HEK293 (cell line): ENCODE results near the gene VANGL2.
A peak's percentile ranks its signal among the peaks of the same experiment; 100 is the strongest.

Experiments
- CTCF ChIA-PET: fragments of 350-600 bp; formaldehyde crosslinking; extraction: SDS; loops from one replicate; lab custom pipeline; 2021; ENCODE audit warnings: antibody characterized with exemption; lab: Yijun Ruan, JAX
- POLR2A ChIA-PET: fragments of 300-600 bp; formaldehyde crosslinking; extraction: SDS; loops from one replicate; lab custom pipeline; 2020; ENCODE audit warnings: antibody characterized with exemption, inconsistent platforms; lab: Yijun Ruan, JAX
- H3K27ac ChIP-seq: fragments of 200-500 bp; sonication (Bioruptor generic); 2 replicates; pipeline ENCODE4 v1.5.1; 2014; ENCODE audit warnings: low read depth, low read length, control low read depth, inconsistent platforms; ENCODE audit errors: extremely low read depth
- H3K36me3 ChIP-seq, 2 experiments: fragments of 200-500 bp in 1 of 2; sonication (Bioruptor generic) in 1 of 2; 1 replicate in 1 of 2; 2 replicates in 1 of 2; pipeline ENCODE4 v1.5.1; 2014 to 2017; ENCODE audit warnings: inconsistent platforms in 2 of 2, low read length in 2 of 2; ENCODE audit not compliant: control insufficient read depth in 2 of 2, insufficient read depth in 1 of 2
- H3K4me1 ChIP-seq: fragments of 200-500 bp; sonication (Bioruptor generic); 2 replicates; pipeline ENCODE4 v1.5.1; 2014; ENCODE audit warnings: mild to moderate bottlenecking, low read length, inconsistent platforms; ENCODE audit not compliant: control insufficient read depth, insufficient read depth
- H3K4me3 ChIP-seq: 2 replicates; pipeline ENCODE4 v1.5.1; 2011; ENCODE audit warnings: low read depth, mild to moderate bottlenecking, control low read depth, low read length, moderate library complexity
- H3K9me3 ChIP-seq: fragments of 200-500 bp; sonication (Bioruptor generic); 2 replicates; pipeline ENCODE4 v1.5.1; 2014; ENCODE audit warnings: low read depth, low read length, inconsistent platforms; ENCODE audit not compliant: control insufficient read depth, insufficient read depth
- GLIS1 ChIP-seq: fragments of 450-650 bp; formaldehyde crosslinking; IDR thresholded peaks from 2 replicates; pipeline ENCODE4 v1.5.1; 2016; ENCODE audit warnings: missing biosample characterization, missing genetic modification characterization
- IKZF3 ChIP-seq: fragments of 450-650 bp; IDR thresholded peaks from 2 replicates; pipeline ENCODE4 v1.5.0; 2018; ENCODE audit warnings: missing biosample characterization, mild to moderate bottlenecking, missing genetic modification characterization, moderate library complexity
- KLF10 ChIP-seq: fragments of 450-650 bp; IDR thresholded peaks from 2 replicates; pipeline ENCODE4 v1.5.1; 2018; ENCODE audit warnings: missing biosample characterization, mild to moderate bottlenecking, missing genetic modification characterization
- KLF16 ChIP-seq: fragments of 450-650 bp; formaldehyde crosslinking; IDR thresholded peaks from 2 replicates; pipeline ENCODE4 v1.5.1; 2017; ENCODE audit warnings: missing biosample characterization, missing genetic modification characterization
- KLF8 ChIP-seq: fragments of 450-650 bp; formaldehyde crosslinking; IDR thresholded peaks from 2 replicates; pipeline ENCODE4 v1.5.1; 2016; ENCODE audit warnings: missing biosample characterization, missing genetic modification characterization
- PRDM10 ChIP-seq: fragments of 450-650 bp; formaldehyde crosslinking; IDR thresholded peaks from 2 replicates; pipeline ENCODE4 v1.5.1; 2016; ENCODE audit warnings: missing biosample characterization, missing genetic modification characterization
- PRDM4 ChIP-seq: fragments of 450-650 bp; formaldehyde crosslinking; IDR thresholded peaks from 2 replicates; pipeline ENCODE4 v1.5.1; 2017; ENCODE audit warnings: missing biosample characterization, missing genetic modification characterization
- YY2 ChIP-seq: fragments of 450-650 bp; formaldehyde crosslinking; IDR thresholded peaks from 2 replicates; pipeline ENCODE4 v1.5.1; 2016; ENCODE audit warnings: missing biosample characterization, missing genetic modification characterization
- ZBTB26 ChIP-seq: fragments of 450-650 bp; formaldehyde crosslinking; optimal IDR thresholded peaks from 2 replicates; pipeline ENCODE3; 2016; ENCODE audit warnings: missing biosample characterization, mild to moderate bottlenecking, missing genetic modification characterization
- ZBTB7A ChIP-seq: fragments of 450-650 bp; formaldehyde crosslinking; IDR thresholded peaks from 2 replicates; pipeline ENCODE4 v1.5.1; 2016; ENCODE audit warnings: low read depth, missing biosample characterization, missing genetic modification characterization
- ZBTB8A ChIP-seq: fragments of 450-650 bp; formaldehyde crosslinking; IDR thresholded peaks from 2 replicates; pipeline ENCODE4 v1.5.1; 2016; ENCODE audit warnings: missing biosample characterization, missing genetic modification characterization
- ZEB2 ChIP-seq: fragments of 450-650 bp; formaldehyde crosslinking; IDR thresholded peaks from 2 replicates; pipeline ENCODE4 v1.5.1; 2016; ENCODE audit warnings: missing biosample characterization, missing genetic modification characterization
- ZNF324 ChIP-seq: fragments of 450-650 bp; formaldehyde crosslinking; IDR thresholded peaks from 2 replicates; pipeline ENCODE4 v1.5.1; 2016; ENCODE audit warnings: missing biosample characterization, missing genetic modification characterization
- ZNF449 ChIP-seq: fragments of 450-650 bp; formaldehyde crosslinking; IDR thresholded peaks from 2 replicates; pipeline ENCODE4 v1.5.1; 2017; ENCODE audit warnings: missing biosample characterization, mild to moderate bottlenecking, missing genetic modification characterization, moderate library complexity
- ZNF501 ChIP-seq: fragments of 450-650 bp; formaldehyde crosslinking; IDR thresholded peaks from 2 replicates; pipeline ENCODE4 v1.5.1; 2016; ENCODE audit warnings: missing biosample characterization, missing genetic modification characterization
- ZNF660 ChIP-seq: fragments of 450-650 bp; IDR thresholded peaks from 2 replicates; pipeline ENCODE4 v1.5.1; 2018; ENCODE audit warnings: missing biosample characterization, mild to moderate bottlenecking, missing genetic modification characterization
- ZNF704 ChIP-seq: fragments of 450-650 bp; formaldehyde crosslinking; IDR thresholded peaks from 2 replicates; pipeline ENCODE4 v1.5.1; 2016; ENCODE audit warnings: missing biosample characterization, missing genetic modification characterization
- ZNF76 ChIP-seq: fragments of 450-650 bp; formaldehyde crosslinking; IDR thresholded peaks from 2 replicates; pipeline ENCODE4; 2016; ENCODE audit warnings: low read depth, missing biosample characterization, missing genetic modification characterization, borderline replicate concordance
- ZNF777 ChIP-seq: fragments of 450-650 bp; formaldehyde crosslinking; IDR thresholded peaks from 2 replicates; pipeline ENCODE4 v1.5.1; 2017; ENCODE audit warnings: missing biosample characterization, missing genetic modification characterization, borderline replicate concordance
- TF ChIP-seq, protein P1 (sequence below): fragments of 450-650 bp; formaldehyde crosslinking; IDR thresholded peaks from 2 replicates; pipeline ENCODE4 v1.5.1; 2016; ENCODE audit warnings: missing biosample characterization, missing genetic modification characterization
- TF ChIP-seq, protein P2 (sequence below): fragments of 450-650 bp; formaldehyde crosslinking; IDR thresholded peaks from 2 replicates; pipeline ENCODE4 v1.5.0; 2017; ENCODE audit warnings: missing biosample characterization, missing genetic modification characterization, borderline replicate concordance

VANGL2 gene

GRCh38 chr1:160400223-160400645, at the start of gene VANGL2:
Gene VANGL2 (plus strand): TSS chr1:160400564. CDS start chr1:160415838, 15,274 bp downstream.
- Histone ChIP-seq H3K4me3 (peak within 1 kb of the TSS; percentile 75), H3K36me3 (no peaks in the 10 kb centered on the region), H3K4me1 (no peaks in the 10 kb centered on the region), H3K27ac (peak within 1 kb of the TSS; percentile 58; the same call in 1 of the 2 replicates), H3K9me3 (no peaks in the 10 kb centered on the region)
- ChIA-PET POLR2A (interaction anchor here (1.0 kb wide), 1 partner anchor 9 kb away, joined by 5 read pairs; no protein-coding TSS in a partner anchor), CTCF (no interaction called here)
- TF ChIP-seq KLF10 (tag by site-specific recombination) (peak; percentile 51; the same call in 1 of the 2 replicates), GLIS1 (tag by site-specific recombination) (peak; percentile 9; the same call in 1 of the 2 replicates), ZNF324 (tag by site-specific recombination) (peak; percentile 68; the same call in 1 of the 2 replicates), KLF16 (0 out of 2 replicates have a peak, but pooled peaks have one; percentile 58), ZNF777 (tag by site-specific recombination) (0 out of 2 replicates have a peak, but pooled peaks have one; percentile 29), ZNF501 (tag by site-specific recombination) (0 out of 2 replicates have a peak, but pooled peaks have one; percentile 79), YY2 (tag by site-specific recombination) (0 out of 2 replicates have a peak, but pooled peaks have one; percentile 44), KLF8 (peak; percentile 43), PRDM4 (tag by site-specific recombination) (peak; percentile 40; the same call in 1 of the 2 replicates), ZNF76 (peak; percentile 27; the same call in 1 of the 2 replicates), ZNF660 (tag by site-specific recombination) (peak; percentile 60), ZEB2 (tag by site-specific recombination) (peak; percentile 33; the same call in 1 of the 2 replicates), IKZF3 (peak; percentile 90), ZNF449 (tag by site-specific recombination) (peak; percentile 65; the same call in 1 of the 2 replicates), ZNF704 (tag by site-specific recombination) (no peak), ZBTB7A (tag by site-specific recombination) (0 out of 2 replicates have a peak, but pooled peaks have one; percentile 52), ZBTB8A (tag by site-specific recombination) (peak; percentile 65), ZBTB26 (tag by site-specific recombination) (peak; percentile 33), PRDM10 (tag by site-specific recombination) (peak; percentile 42)
- TF ChIP-seq, protein P1, sequence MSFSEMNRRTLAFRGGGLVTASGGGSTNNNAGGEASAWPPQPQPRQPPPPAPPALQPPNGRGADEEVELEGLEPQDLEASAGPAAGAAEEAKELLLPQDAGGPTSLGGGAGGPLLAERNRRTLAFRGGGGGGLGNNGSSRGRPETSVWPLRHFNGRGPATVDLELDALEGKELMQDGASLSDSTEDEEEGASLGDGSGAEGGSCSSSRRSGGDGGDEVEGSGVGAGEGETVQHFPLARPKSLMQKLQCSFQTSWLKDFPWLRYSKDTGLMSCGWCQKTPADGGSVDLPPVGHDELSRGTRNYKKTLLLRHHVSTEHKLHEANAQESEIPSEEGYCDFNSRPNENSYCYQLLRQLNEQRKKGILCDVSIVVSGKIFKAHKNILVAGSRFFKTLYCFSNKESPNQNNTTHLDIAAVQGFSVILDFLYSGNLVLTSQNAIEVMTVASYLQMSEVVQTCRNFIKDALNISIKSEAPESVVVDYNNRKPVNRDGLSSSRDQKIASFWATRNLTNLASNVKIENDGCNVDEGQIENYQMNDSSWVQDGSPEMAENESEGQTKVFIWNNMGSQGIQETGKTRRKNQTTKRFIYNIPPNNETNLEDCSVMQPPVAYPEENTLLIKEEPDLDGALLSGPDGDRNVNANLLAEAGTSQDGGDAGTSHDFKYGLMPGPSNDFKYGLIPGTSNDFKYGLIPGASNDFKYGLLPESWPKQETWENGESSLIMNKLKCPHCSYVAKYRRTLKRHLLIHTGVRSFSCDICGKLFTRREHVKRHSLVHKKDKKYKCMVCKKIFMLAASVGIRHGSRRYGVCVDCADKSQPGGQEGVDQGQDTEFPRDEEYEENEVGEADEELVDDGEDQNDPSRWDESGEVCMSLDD: peak; percentile 76
- TF ChIP-seq, protein P2, sequence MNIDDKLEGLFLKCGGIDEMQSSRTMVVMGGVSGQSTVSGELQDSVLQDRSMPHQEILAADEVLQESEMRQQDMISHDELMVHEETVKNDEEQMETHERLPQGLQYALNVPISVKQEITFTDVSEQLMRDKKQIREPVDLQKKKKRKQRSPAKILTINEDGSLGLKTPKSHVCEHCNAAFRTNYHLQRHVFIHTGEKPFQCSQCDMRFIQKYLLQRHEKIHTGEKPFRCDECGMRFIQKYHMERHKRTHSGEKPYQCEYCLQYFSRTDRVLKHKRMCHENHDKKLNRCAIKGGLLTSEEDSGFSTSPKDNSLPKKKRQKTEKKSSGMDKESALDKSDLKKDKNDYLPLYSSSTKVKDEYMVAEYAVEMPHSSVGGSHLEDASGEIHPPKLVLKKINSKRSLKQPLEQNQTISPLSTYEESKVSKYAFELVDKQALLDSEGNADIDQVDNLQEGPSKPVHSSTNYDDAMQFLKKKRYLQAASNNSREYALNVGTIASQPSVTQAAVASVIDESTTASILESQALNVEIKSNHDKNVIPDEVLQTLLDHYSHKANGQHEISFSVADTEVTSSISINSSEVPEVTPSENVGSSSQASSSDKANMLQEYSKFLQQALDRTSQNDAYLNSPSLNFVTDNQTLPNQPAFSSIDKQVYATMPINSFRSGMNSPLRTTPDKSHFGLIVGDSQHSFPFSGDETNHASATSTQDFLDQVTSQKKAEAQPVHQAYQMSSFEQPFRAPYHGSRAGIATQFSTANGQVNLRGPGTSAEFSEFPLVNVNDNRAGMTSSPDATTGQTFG (tag by site-specific recombination): peak; percentile 36; the same call in 1 of the 2 replicates
